ENCODE measurements around the gene EIF3I.

EIF3I gene

DNA sequence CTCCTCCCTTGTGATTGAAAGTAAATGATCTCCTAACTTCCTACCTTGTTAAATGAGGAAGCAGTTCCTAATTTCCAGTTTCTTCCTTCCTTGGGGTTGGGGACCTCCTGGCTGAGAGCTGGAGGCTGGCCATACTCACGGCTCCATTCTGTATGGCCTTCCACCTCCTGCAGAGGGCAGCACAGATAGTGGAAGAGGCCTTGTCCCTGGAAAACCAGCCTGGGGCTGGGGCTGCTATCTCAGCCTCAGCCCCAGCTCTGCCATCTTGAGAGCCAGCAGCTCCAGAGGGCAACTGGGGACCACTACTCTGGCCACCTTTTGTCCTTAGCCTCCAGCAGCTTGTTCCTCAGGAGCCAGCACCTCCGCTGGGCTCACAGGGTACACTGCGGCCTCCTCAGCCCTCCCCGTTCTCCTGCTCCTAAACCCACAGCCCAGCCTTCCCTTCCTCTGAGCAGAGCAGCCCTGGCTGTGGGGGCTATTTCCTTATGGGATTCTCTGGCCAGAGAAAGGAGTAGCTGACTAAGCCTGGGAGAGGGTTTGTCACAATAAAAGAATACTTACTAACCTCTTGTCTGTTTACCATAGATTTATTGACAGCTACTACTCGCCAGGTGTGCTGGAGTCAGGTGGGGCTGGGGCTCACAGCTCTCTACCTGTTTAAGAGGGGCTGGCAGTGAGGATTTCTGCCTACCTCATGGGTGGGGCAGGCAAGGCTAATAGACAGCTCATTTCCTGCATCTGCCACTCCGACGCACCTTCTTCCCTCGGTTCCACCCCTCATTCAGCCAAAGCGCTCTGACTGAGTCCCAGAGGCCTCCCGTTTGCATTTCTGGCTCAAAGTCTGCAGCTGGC, 6.4 kb upstream of the EIF3I start (continued):
- no peak for TF ChIP-seq ZNF837 (tag by site-specific recombination; IDR thresholded peaks at IDR 0.05)

DNA sequence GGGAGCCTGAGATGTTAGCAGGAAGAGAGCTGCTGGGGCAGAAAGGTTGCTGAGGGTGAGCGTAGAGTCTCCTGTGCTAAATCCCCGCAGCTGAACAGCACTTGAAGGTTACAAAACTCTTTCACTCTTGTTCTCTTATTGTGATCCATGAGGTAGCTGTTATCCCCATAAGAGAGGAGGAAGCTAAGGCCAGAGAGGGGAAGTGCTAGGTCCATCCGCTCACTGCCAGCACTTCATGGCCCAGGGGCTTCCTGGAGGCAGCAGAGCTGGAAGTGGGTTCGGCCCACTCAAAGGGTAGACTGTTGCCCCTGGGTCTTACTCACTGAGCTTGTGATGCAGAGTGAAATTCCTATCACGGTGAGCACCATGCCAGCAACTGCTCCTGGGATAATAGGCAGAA, 5.6 kb upstream of the EIF3I start:
- H3K4me1 ChIP-seq (ENCODE audit: control insufficient read depth, insufficient read depth, low read length): 0 out of 2 replicates have a peak, but pooled peaks cover 2% of the 10 kb centered on the region
- CTCF ChIA-PET: interaction anchor here (0.6 to 3.7 kb wide), 18 partner anchors 9 to 197 kb away, joined by 3 to 27 read pairs (median 4); no protein-coding TSS in a partner anchor
- no peaks in the 10 kb centered on the region for H3K9me3 ChIP-seq (ENCODE audit: control insufficient read depth, insufficient read depth, low read depth, low read length)
- peaks cover 0 to 75% of the 10 kb centered on the region in 2 experiments; a peak in 2 of 3 replicates for H3K36me3 ChIP-seq (ENCODE audit: control insufficient read depth in 2 of 2, insufficient read depth in 1 of 2, low read length in 2 of 2)
- no peak overlapping the region for H3K4me3 ChIP-seq (ENCODE audit: low read depth, low read length)
- POLR2A ChIA-PET: interaction anchor here (1.3 to 4.2 kb wide), 5 partner anchors 8 to 178 kb away, joined by 3 to 22 read pairs (median 5); partner anchors contain the start of genes BSDC1, IQCC and MARCKSL1
- TF ChIP-seq, protein P1, sequence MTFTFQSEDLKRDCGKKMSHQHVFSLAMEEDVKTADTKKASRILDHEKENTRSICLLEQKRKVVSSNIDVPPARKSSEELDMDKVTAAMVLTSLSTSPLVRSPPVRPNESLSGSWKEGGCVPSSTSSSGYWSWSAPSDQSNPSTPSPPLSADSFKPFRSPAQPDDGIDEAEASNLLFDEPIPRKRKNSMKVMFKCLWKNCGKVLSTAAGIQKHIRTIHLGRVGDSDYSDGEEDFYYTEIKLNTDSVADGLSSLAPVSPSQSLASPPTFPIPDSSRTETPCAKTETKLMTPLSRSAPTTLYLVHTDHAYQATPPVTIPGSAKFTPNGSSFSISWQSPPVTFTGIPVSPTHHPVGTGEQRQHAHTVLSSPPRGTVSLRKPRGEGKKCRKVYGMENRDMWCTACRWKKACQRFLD (tag by site-specific recombination; IDR thresholded peaks at IDR 0.05): no peak
- TF ChIP-seq, protein P2, sequence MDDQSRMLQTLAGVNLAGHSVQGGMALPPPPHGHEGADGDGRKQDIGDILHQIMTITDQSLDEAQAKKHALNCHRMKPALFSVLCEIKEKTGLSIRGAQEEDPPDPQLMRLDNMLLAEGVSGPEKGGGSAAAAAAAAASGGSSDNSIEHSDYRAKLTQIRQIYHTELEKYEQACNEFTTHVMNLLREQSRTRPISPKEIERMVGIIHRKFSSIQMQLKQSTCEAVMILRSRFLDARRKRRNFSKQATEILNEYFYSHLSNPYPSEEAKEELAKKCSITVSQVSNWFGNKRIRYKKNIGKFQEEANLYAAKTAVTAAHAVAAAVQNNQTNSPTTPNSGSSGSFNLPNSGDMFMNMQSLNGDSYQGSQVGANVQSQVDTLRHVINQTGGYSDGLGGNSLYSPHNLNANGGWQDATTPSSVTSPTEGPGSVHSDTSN (CRISPR knock-in tag; IDR thresholded peaks at IDR 0.05): no peak
- TF ChIP-seq ZNF621 (tag by site-specific recombination; IDR thresholded peaks at IDR 0.05): no peak
- no peak overlapping the region for H3K27ac ChIP-seq (ENCODE audit: extremely low read depth, low read depth, low read length)

DNA sequence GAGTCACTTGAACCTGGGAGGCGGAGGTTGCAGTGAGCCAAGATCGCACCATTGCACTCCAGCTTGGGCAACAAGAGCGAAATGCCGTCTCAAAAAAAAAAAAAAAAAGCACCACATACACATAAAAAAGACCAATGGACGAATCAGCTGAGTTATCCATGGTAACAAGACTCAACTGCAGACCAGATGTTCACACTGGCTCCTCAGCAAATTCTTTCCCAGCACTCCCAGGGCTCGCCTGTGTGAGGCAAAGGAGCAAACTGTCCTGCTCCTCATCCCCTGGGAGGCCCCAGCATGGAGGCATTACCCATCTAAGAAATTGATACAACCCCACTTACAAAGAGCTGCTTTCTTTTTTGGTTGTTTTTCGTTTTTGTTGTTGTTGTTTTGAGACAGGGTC, 3.2 kb upstream of the EIF3I start:
- Histone ChIP-seq H3K27ac (ENCODE audit: extremely low read depth, low read depth, low read length) (no peak overlapping the region), H3K9me3 (ENCODE audit: control insufficient read depth, insufficient read depth, low read depth, low read length) (no peaks in the 10 kb centered on the region), H3K4me3 (ENCODE audit: low read depth, low read length) (no peak overlapping the region), H3K36me3 (ENCODE audit: control insufficient read depth in 2 of 2, insufficient read depth in 1 of 2, low read length in 2 of 2) (peaks cover 0 to 69% of the 10 kb centered on the region in 2 experiments; a peak in 2 of 3 replicates), H3K4me1 (ENCODE audit: control insufficient read depth, insufficient read depth, low read length) (peaks cover 2% of the 10 kb centered on the region; the same call in 1 of the 2 replicates)
- ChIA-PET POLR2A (interaction anchor here (2.0 kb wide), 1 partner anchor 117 kb away, joined by 5 read pairs; the partner anchor contains the start of gene MARCKSL1), CTCF (interaction anchor here (0.6 to 1.2 kb wide), 2 partner anchors 52 to 196 kb away, joined by 3 to 5 read pairs; no protein-coding TSS in a partner anchor)
- TF ChIP-seq ZNF529 (tag by site-specific recombination; IDR thresholded peaks at IDR 0.05; ENCODE audit: insufficient replicate concordance) (no peak), ZNF416 (tag by site-specific recombination; IDR thresholded peaks at IDR 0.05) (no peak), ZNF274 (IDR thresholded peaks at IDR 0.05; ENCODE audit: low read length) (no peak), ZNF274 (tag by site-specific recombination; IDR thresholded peaks at IDR 0.05; ENCODE audit: borderline replicate concordance) (no peak), ZNF132 (tag by site-specific recombination; IDR thresholded peaks at IDR 0.05; ENCODE audit: borderline replicate concordance) (no peak)

DNA sequence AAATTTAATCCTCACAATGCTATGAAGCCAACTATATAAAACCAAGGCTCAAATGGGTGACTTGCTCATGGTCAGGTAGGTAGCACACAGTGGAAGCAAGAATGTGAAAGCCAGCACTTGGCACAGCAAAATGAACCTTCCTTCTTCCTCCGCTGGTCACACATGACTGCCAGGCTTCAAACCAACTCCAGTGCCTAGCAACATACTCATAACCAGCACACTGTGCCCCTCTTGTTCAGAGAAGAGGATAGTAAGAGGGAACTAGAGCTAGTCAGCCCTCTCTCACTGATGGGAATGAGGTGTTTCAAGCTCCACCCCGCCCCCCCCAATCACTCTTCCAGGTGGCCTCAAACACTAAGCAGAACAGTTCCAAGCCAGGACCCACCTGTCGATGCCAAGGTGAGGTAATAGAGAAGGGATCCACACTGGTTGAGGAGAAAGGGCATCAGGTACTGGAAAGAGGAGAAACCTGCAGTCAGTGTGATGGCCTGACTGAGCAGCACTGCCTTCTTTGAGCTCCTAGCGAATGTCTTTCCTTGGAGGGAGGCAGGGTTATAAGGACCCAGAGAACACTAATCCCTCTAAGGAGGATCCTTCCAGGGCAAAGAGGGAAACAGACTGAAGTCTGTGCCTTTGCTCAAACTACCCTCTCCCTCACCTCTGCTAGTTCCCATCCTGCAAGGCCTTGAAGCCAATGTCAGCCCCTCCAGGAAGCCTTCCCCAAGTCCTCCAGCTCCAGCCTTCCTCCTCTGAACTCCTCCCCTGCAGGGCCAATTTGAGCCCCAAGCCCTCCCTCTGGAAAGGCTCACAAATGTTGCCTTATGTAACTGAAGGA, 1.2 kb upstream of the EIF3I start:
- ChIA-PET CTCF (interaction anchor here (0.6 to 2.0 kb wide), 4 partner anchors 10 to 193 kb away, joined by 3 to 7 read pairs (median 4); partner anchors contain the start of gene CCDC28B), POLR2A (interaction anchor here (0.8 to 1.2 kb wide), 2 partner anchors 8 to 28 kb away, joined by 3 read pairs; no protein-coding TSS in a partner anchor)
- peak overlapping the region; percentile 83 for H3K4me3 ChIP-seq (ENCODE audit: low read depth, low read length)
- peaks cover 12 to 70% of the 10 kb centered on the region in 2 experiments; a peak in 2 of 3 replicates for H3K36me3 ChIP-seq (ENCODE audit: control insufficient read depth in 2 of 2, insufficient read depth in 1 of 2, low read length in 2 of 2)
- peak overlapping the region; percentile 34; the same call in 1 of the 2 replicates for H3K27ac ChIP-seq (ENCODE audit: extremely low read depth, low read depth, low read length)
- H3K4me1 ChIP-seq (ENCODE audit: control insufficient read depth, insufficient read depth, low read length): peaks cover 2% of the 10 kb centered on the region; the same call in 1 of the 2 replicates
- TF ChIP-seq SCRT2 (tag by site-specific recombination; IDR thresholded peaks at IDR 0.05): peak; percentile 98
- TF ChIP-seq SALL2 (tag by site-specific recombination; IDR thresholded peaks at IDR 0.05; ENCODE audit: borderline replicate concordance): no peak
- TF ChIP-seq ZNF48 (tag by site-specific recombination; IDR thresholded peaks at IDR 0.05): no peak
- no peak for TF ChIP-seq ZNF140 (tag by site-specific recombination; IDR thresholded peaks at IDR 0.05)
- TF ChIP-seq SCRT1 (tag by site-specific recombination; IDR thresholded peaks at IDR 0.05; ENCODE audit: borderline replicate concordance): peak; percentile 78
- no peak for TF ChIP-seq OSR2 (tag by site-specific recombination; IDR thresholded peaks at IDR 0.05)
- no peaks in the 10 kb centered on the region for H3K9me3 ChIP-seq (ENCODE audit: control insufficient read depth, insufficient read depth, low read depth, low read length)

Data from HEK293 (cell line).